ENCODE results near the gene RELN. TPM values are rescaled to one million over a fixed set of nuclear protein-coding genes. Genes with fewer than 3 reads are reported as not detected.

Gene RELN
- total RNA-seq, 1 donor from 2014 or later: 0.44 TPM

- no peak overlapping the region for H3K27ac ChIP-seq (replicated peaks)
- H3K27me3 ChIP-seq (ENCODE audit: low read depth): peaks cover 9% of the 10 kb centered on the region
- intact Hi-C loops (cut with micrococcal nuclease): no loop called here
- H3K4me1 ChIP-seq: no peaks in the 10 kb centered on the region
- TF ChIP-seq, protein P1, sequence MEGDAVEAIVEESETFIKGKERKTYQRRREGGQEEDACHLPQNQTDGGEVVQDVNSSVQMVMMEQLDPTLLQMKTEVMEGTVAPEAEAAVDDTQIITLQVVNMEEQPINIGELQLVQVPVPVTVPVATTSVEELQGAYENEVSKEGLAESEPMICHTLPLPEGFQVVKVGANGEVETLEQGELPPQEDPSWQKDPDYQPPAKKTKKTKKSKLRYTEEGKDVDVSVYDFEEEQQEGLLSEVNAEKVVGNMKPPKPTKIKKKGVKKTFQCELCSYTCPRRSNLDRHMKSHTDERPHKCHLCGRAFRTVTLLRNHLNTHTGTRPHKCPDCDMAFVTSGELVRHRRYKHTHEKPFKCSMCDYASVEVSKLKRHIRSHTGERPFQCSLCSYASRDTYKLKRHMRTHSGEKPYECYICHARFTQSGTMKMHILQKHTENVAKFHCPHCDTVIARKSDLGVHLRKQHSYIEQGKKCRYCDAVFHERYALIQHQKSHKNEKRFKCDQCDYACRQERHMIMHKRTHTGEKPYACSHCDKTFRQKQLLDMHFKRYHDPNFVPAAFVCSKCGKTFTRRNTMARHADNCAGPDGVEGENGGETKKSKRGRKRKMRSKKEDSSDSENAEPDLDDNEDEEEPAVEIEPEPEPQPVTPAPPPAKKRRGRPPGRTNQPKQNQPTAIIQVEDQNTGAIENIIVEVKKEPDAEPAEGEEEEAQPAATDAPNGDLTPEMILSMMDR (IDR thresholded peaks at IDR 0.05; ENCODE audit: borderline replicate concordance): no peak
- no peak overlapping the region for H3K4me3 ChIP-seq
- no peaks in the 10 kb centered on the region for H3K9me3 ChIP-seq (replicated peaks)
- no peak for DNase-seq
- H3K36me3 ChIP-seq: no peaks in the 10 kb centered on the region
These were observed 302.2 kb downstream of the RELN start for GRCh38 chr7:103687272-103687671.

DNA sequence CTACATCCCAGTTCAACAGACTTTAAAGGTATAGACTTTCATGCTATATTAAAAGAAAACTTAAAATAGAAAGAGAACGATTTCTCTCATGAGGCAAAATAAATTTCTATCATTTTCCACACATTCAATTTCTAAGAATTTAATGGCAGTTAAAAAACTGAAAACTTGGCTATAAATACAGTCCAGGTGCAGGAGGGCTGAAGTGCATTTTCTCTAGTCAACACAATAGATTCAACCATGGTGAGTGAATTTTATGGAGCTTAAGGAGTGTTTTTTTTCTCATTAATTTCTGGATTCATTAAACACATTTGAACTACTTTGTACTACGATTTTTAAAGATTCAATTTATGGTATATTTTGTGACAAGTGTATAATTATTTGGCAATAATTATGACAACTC, 302.7 kb downstream of the RELN start:
- TF ChIP-seq, protein P1 (IDR thresholded peaks at IDR 0.05; ENCODE audit: borderline replicate concordance): no peak
- DNase-seq: no peak
- H3K27ac ChIP-seq (replicated peaks): no peak overlapping the region
- intact Hi-C loops (cut with micrococcal nuclease): no loop called here
- H3K4me1 ChIP-seq: no peaks in the 10 kb centered on the region
- H3K36me3 ChIP-seq: no peaks in the 10 kb centered on the region
- H3K4me3 ChIP-seq: no peak overlapping the region
- H3K27me3 ChIP-seq (ENCODE audit: low read depth): peaks cover 9% of the 10 kb centered on the region
- H3K9me3 ChIP-seq (replicated peaks): no peaks in the 10 kb centered on the region

GRCh38 chr7:103686064-103686463, 303.4 kb downstream of the RELN start:
- no peaks in the 10 kb centered on the region for H3K4me1 ChIP-seq
- no peaks in the 10 kb centered on the region for H3K36me3 ChIP-seq
- H3K4me3 ChIP-seq: no peak overlapping the region
- no peak overlapping the region for H3K27ac ChIP-seq (replicated peaks)
- peaks cover 9% of the 10 kb centered on the region for H3K27me3 ChIP-seq (ENCODE audit: low read depth)
- intact Hi-C loops (cut with micrococcal nuclease): no loop called here
- DNase-seq: no peak
- H3K9me3 ChIP-seq (replicated peaks): no peaks in the 10 kb centered on the region
- TF ChIP-seq, protein P1 (IDR thresholded peaks at IDR 0.05; ENCODE audit: borderline replicate concordance): no peak

GRCh38 chr7:103685646-103686045, 303.8 kb downstream of the RELN start:
- no peaks in the 10 kb centered on the region for H3K9me3 ChIP-seq (replicated peaks)
- intact Hi-C loops (cut with micrococcal nuclease): no loop called here
- TF ChIP-seq, protein P1 (IDR thresholded peaks at IDR 0.05; ENCODE audit: borderline replicate concordance): no peak
- no peak for DNase-seq
- H3K27me3 ChIP-seq (ENCODE audit: low read depth): peaks cover 9% of the 10 kb centered on the region
- H3K4me1 ChIP-seq: no peaks in the 10 kb centered on the region
- no peak overlapping the region for H3K27ac ChIP-seq (replicated peaks)
- no peaks in the 10 kb centered on the region for H3K36me3 ChIP-seq
- H3K4me3 ChIP-seq: no peak overlapping the region

GRCh38 chr7:103683348-103683747, 306.1 kb downstream of the RELN start:
- TF ChIP-seq, protein P1 (IDR thresholded peaks at IDR 0.05; ENCODE audit: borderline replicate concordance): no peak
- intact Hi-C loops (cut with micrococcal nuclease): no loop called here

More at GRCh38 chr7:103683348-103683747, 306.1 kb downstream of the RELN start:
- no peak overlapping the region for H3K27ac ChIP-seq (replicated peaks)
- no peak for DNase-seq
- peaks cover 6% of the 10 kb centered on the region for H3K27me3 ChIP-seq (ENCODE audit: low read depth)
- no peaks in the 10 kb centered on the region for H3K4me1 ChIP-seq
- no peak overlapping the region for H3K4me3 ChIP-seq
- H3K36me3 ChIP-seq: no peaks in the 10 kb centered on the region
- H3K9me3 ChIP-seq (replicated peaks): no peaks in the 10 kb centered on the region
